GM12891 (cell line): ENCODE results near the gene RAPGEF4.

Source experiments
- PAX5 ChIP-seq: IDR thresholded peaks from 2 replicates; pipeline ENCODE4 v1.6.1; 2011; ENCODE audit warnings: low read length, moderate library complexity, mild to moderate bottlenecking; ENCODE audit not compliant: insufficient read depth, severe bottlenecking
- POLR2A ChIP-seq: IDR thresholded peaks from 2 replicates; pipeline ENCODE4 v1.6.1; 2011; ENCODE audit warnings: low read depth, low read length, control low read depth
- POLR2AphosphoS5 ChIP-seq: IDR thresholded peaks from 2 replicates; pipeline ENCODE4 v1.6.1; 2011; ENCODE audit warnings: low read depth, low read length, control low read depth
- POU2F2 ChIP-seq: IDR thresholded peaks from 2 replicates; pipeline ENCODE4 v1.6.1; 2011; ENCODE audit warnings: low read depth, mild to moderate bottlenecking, control low read depth, low read length, moderate library complexity
- TAF1 ChIP-seq: IDR thresholded peaks from 2 replicates; pipeline ENCODE4 v1.6.1; 2011; ENCODE audit warnings: low read depth, low read length, control low read depth

- TF ChIP-seq POLR2A = no peak
- no peak for TF ChIP-seq POLR2AphosphoS5
- no peak for TF ChIP-seq TAF1
- no peak for TF ChIP-seq POU2F2
- TF ChIP-seq PAX5 = no peak
These were observed 308.4 kb downstream of the RAPGEF4 start for GRCh38 chr2:173043897-173044519.
